GM18858 (cell line): ENCODE data around the gene SMIM10L2A.
"Not testable (repeated sequence)": the region's sequence is repeated elsewhere in the genome, so short reads cannot be mapped to it uniquely, and the experiment has no call there.

Experiments used
- ATAC-seq: cut with Tn5 transposase; IDR thresholded peaks from one replicate; pipeline ENCODE4 v1.9.1; 2021; ENCODE audit not compliant: unreplicated experiment

SMIM10L2A gene

GRCh38 chrX:135421932-135422809 lies at the start of gene SMIM10L2A:
SMIM10L2A (plus strand) TSS chrX:135421944; CDS start chrX:135422132, 188 bp downstream.
- ATAC-seq = peak; percentile 31

DNA sequence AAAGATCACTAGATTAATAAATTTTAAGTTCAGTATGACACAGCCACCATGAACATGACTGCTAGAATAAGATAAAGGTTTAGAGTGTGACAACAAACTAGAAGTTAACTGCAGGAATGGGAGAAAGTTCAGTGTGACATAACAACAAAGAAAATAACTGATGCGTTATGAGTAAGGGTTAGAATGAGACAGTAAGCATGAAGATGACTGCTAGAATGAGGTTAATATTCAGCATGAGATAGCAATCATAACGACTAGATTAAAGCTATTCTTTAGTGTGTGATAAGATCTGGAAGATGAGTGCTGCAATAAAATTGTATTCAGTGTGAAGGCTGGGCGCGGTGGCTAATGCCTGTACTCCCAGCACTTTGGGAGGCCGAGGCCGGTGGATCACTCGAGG lies 48.4 kb upstream of the SMIM10L2A start:
- no peak for ATAC-seq

GRCh38 chrX:135382260-135382659 lies 39.5 kb upstream of the SMIM10L2A start:
- no peak for ATAC-seq

- no peak for ATAC-seq
Observed at GRCh38 chrX:135383249-135383648, 38.5 kb upstream of the SMIM10L2A start.

DNA sequence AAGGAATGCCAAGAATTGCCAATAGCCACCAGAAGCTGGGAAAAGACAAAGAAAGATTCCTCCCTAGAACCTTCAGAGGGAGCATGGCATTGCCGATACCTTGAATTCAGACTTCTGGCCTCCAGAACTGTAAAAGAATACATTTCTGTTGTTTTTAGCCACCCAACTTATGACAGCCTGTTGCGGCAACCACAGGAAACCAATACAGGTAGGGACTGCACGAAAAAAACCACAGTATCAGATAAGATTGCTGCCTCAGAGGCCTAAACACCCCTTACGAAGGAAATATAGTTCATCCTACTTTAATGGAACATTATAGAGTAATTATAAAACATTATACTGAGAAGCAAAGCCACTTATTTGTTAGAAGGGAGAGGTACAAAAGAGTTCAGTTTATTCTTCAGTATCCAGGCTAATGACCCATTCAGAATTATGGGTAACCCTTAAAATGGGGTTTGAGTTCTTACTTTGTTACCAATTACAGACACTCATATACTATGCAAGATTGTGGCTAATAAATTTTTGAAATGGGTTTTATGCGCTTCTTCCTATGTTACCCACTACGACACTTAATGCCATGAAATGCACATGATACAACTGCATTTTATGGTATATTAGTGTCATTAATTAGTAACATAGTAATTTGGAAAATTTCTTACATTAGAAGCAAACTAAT lies 37.4 kb upstream of the SMIM10L2A start:
- ATAC-seq = no peak

DNA sequence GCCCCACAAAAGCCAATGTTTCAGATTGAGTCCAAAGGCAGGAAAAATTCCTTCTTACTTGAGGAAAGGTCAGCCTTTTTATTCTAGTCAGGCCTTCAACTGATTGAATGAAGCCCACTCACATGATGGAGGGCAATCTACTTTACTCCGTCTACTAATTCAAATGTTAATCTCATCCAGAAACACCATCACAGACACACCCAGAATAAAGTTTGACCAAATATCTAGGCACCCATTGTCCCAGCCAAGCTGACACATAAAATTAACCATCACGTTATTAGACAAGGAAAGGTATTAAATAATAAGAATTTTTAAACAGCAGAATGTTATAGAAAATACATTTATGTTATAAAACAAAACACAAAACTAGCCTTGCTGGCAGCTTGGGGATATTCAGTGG lies 32.9 kb upstream of the SMIM10L2A start:
- ATAC-seq = no peak

GRCh38 chrX:135389243-135389642 lies 32.5 kb upstream of the SMIM10L2A start:
- ATAC-seq = no peak

DNA sequence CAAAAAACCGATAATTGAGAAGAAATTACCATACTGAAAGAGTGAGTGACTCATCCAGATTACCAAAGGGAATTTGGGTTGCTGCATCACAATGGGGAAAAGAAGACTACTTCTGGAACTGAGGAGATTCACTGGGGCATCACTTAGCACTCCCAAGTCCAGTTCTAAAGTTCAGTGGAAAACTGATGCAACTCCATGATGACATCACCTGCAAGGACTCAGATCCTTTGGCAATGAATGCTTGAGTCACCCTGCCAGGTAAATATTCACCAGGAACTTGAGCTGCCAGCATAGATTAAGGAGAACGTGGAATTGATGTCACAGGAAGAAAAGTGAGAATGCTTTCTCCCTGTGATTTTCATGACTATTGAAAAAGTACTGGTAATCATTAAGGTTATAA lies 32.0 kb upstream of the SMIM10L2A start:
- ATAC-seq = no peak

GRCh38 chrX:135391734-135392133 lies 30.0 kb upstream of the SMIM10L2A start:
- ATAC-seq = no peak

- no peak for ATAC-seq
Observed at GRCh38 chrX:135393051-135393450, 28.7 kb upstream of the SMIM10L2A start.

DNA sequence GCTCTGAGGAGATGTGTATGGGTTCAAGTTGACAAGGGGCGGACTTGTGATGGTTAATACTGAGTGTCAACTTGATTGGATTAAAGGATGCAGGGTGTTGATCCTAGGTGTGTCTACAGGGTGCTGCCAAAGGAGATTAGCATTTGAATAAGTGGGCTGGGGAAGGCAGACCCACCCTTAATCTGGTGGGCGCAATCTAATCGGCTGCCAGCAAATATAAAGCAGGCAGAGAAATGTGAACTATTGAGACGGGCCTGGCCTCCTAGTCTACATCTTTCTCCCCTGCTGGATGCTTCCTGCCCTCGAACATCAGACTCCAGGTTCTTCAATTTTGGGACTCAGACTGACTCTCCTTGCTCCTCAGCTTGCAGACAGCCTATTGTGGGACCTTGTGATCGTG lies 26.7 kb upstream of the SMIM10L2A start:
- ATAC-seq = no peak

DNA sequence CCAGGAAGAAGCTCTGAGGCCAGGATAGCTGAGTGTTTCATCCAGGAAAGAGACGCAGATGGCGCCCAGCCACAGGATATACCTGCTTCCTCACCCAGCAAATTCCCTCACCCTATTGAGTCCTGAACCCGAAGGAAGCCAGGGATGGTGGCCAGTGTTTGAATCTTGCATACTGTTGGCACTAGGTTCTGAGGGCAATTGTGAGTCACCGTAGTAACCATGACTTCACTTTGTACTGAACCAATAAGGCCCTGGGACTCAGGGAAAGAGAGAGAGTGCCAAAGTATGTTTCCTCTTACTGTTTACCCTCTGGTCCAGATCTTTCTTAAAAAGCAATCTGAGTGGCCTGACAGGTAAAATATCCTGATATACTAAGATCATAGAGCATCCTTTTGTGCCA lies 25.6 kb upstream of the SMIM10L2A start:
- no peak for ATAC-seq

- ATAC-seq = no peak
Observed at GRCh38 chrX:135396566-135396965, 25.2 kb upstream of the SMIM10L2A start.

DNA sequence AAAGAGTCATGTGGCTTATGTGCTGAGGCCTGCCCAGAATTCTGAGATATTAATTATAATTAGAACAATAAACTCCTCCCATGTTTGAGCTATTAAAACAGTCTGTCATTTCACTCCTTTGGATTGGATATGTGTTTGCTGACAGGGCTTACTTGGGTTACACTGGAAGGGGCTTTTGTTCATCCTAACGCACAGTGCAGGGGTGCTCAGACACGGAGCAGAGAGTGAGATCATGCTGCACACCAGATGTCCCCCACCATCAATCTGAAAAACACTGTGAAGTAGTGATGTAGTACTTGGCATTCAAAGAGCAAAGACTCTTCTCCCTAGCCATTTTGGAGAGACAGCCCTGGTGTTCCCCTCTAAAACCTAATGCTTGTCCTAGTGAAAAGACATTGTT lies 24.1 kb upstream of the SMIM10L2A start:
- no peak for ATAC-seq

GRCh38 chrX:135403374-135403773 lies 18.4 kb upstream of the SMIM10L2A start:
- ATAC-seq = no peak

DNA sequence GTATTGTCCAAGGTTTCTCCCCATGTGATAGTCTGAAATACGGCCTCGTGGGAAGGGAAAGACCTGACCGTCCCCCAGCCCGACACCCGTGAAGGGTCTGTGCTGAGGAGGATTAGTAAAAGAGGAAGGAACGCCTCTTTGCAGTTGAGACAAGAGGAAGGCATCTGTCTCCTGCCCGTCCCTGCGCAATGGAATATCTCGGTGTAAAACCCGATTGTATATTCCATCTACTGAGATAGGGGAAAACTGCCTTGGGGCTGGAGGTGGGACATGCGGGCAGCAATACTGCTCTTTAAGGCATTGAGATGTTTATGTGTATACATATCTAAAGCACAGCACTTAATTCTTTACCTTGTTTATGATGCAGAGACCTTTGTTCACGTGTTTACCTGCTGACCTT lies 15.3 kb upstream of the SMIM10L2A start:
- ATAC-seq = not testable (repeated sequence)

- no peak for ATAC-seq
Observed at GRCh38 chrX:135408794-135409193, 12.9 kb upstream of the SMIM10L2A start.

DNA sequence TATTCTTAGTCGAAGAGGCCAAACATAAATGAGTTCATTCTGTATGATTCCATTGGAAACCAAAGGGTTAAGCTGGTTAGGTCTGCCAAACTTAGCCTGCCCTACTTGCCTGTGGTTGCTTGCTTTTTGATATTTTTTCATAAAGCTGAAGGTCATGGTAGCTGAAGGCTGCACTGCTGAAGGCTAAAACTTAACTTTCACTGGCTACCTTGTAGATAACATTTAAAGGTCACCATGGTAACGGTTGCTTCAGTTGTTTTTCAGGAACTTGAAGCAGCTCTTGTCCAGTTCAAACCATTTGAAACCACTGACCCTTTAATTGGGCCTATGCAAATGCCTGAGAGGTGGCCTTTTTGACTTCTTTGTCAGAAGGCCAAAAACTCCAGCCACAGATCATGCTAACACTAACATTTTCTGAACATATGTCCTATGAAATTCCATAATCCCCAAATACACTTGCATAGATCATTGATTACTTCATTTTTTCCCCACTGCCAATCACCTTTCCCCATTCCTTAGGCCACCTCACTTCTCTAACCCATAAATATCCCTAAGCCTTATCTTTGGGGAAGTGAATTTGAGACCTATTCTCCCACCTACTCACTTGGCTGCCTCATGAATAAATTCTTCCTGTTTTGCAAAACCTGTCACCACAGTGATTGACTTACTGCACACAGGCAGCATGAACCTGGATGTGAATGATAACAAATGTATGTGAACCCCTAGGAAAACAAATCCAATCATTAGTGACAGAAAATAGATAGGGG lies 10.7 kb upstream of the SMIM10L2A start:
- ATAC-seq = no peak

GRCh38 chrX:135411893-135412292 lies 9.9 kb upstream of the SMIM10L2A start:
- no peak for ATAC-seq

GRCh38 chrX:135416546-135416945 lies 5.2 kb upstream of the SMIM10L2A start:
- ATAC-seq = no peak

GRCh38 chrX:135420831-135421230 lies 913 bp upstream of the SMIM10L2A start:
- no peak for ATAC-seq

- peak; percentile 72 for ATAC-seq
Observed at GRCh38 chrX:135421537-135421931, 210 bp upstream of the SMIM10L2A start.
